NCI-H2171 treated with DMSO at 0.1 percent for 48 hours (cell line): ENCODE measurements around the gene DYNC1LI2.

Experiments used
- DNase-seq: peaks from one replicate; lab custom pipeline; 2025; lab: John Stamatoyannopoulos, UW

Gene DYNC1LI2

DNA sequence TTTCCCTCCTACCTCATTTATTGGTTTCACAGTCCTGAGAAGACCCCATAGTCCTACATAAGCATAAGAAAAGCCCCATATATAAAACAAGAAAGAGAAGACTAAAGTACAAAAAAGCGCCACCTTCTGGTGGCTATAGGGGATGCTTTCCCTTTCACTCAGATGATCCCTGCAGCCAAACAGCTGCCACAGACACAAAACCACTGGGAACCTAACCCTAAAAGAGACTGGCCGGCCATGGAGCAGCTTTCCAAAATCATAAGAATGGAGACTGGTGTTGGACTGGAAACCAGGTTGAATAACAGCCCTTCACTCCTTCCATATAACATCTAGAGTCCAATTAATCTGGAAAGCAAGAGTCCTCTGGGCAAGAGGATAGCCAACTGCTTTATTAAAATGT, 11.4 kb downstream of the DYNC1LI2 start:
- DNase-seq, result peak; percentile 34

- DNase-seq, result no peak
Measured at GRCh38 chr16:66735891-66736290, 15.5 kb downstream of the DYNC1LI2 start.

GRCh38 chr16:66731101-66731500, 20.3 kb downstream of the DYNC1LI2 start:
- no peak for DNase-seq

- peak; percentile 73 for DNase-seq
Measured at GRCh38 chr16:66728804-66729203, 22.6 kb downstream of the DYNC1LI2 start.

DNA sequence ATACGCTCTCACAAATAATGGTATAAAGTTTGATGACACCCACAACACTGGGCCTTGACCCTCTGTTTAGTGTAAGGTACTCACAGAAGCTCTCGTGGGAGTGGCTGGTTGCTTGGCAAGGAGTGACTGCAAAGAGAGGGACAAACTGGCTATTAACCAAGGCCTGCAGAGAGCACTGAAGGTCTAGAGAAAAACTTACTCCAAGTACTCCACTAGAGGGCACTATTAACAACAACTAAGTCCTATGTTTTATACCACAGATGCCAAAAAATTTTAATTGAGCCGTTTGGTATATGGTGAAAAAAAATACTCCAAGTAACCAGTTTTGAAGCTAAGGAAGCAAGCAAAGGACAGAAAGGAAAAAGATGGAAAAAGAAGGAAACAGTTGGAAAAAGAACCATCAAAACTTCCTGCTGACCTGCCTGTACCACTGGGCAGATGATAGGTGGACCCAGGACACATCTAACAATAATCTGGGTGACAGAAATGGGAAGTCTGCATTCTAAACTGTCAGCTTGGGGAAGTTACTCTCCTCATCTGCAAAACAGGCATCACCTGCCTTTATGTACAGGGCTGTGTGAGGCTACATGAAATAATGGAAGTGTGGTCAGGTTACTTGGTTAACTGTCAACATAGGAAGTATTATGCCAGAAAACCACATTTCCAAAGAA, 23.2 kb downstream of the DYNC1LI2 start:
- DNase-seq, result peak; percentile 80

DNA sequence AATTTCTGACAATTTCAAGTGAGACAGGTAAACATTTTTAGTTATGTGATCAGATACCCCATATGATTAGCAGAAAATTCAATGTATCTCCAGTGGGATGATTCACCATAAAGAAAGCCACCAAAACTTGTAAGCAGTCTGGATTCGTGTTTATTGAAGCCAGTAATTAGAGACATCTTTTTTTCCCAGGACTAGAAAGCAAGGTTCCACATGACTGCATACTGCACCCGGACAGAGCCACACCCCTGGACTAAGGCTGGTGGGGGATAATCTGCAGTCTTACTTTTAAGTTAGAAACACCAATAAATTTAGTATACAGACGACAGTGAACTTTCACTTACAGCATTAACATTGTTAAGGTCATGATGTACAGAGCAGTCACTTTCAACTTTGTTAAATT, 30.6 kb downstream of the DYNC1LI2 start:
- DNase-seq, result peak; percentile 13

DNA sequence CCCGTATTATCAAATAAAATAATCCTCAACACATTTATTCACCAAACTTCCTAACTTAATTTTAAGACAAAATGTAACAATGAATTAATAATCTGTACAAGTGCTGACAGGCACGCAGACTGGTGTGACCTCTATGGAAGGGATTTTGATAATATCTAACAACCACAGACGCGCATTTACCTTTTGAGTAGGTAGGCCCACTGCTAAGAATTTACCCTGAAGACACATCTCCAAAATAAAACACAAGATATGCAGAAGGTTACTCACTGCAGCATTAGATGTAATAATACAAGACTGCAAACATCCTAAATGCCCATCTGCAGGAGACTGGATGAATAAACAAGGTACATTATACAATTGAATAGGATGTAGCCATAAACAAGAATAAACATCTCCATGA, 32.2 kb downstream of the DYNC1LI2 start:
- DNase-seq, result no peak

DNA sequence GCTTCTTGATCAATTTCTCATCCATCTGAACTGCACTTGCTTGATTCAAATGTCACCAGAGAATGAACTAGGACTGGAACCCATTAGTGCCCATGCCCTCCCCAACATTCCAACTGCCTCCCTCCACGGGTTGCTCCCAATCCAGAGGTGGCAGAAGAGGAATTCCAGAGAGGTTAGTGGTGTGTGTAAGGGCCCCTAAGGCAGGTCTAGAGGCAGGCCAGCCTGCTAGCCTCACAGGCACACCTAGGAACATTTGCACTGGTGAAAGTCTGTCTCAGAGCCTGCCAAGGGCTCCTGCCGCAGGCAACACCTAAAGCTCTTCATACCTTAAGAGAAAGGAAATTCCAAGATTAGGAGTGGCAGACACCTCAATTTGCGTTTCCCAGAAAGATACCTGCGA, 33.6 kb downstream of the DYNC1LI2 start:
- DNase-seq, result no peak

GRCh38 chr16:66717112-66717675, 34.2 kb downstream of the DYNC1LI2 start:
- DNase-seq, result no peak

DNA sequence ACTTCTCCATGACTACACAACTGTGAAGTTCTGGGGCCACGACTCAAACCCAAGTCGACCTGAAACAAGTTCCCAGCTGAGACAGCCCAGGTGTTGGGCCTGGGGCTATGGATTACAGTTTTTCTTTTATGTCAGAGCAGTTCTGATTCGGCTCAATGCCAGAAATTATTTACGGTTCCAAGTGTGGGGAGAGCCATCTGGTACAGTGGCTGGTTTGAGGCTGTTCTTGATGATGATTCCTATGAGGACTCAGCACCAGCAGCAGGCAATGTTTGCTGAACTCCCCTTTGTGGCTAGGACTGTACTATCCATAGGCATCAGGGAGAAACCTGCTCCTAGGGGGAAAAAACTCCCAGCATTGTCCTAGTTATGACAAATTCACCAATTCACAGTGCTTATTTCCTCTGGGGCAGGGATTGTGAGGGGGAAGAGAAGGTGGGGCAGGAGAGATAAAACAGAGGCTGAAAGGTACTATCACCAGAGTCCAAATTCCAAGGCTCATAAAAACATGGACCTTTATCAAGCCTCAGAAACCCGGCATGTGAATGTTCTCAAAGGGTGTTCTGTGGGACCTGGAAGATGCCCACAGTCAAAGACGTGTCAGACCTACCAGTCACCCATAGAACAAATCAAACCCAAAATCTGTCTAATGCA, 36.6 kb downstream of the DYNC1LI2 start:
- DNase-seq, result peak; percentile 95

GRCh38 chr16:66714062-66714461, 37.3 kb downstream of the DYNC1LI2 start:
- DNase-seq, result no peak

DNA sequence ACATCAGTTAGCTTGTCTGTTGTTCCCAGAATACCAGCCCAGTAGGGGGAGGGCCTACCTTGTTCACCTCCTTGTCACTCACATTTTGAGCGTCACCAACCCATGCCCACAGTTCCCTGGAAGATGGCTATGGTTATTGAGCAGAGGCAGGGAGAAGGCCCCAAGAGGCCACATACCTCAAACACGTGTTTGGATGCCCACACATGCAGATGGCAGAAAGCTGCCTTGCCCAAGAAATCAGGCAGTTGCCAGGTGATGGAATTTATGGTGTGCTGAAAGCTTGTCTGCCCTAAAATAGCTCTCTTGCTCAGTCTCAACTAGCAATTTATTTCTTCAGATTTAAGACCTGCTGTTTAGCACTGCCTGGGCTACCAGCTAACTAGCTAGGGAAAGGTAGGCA, 38.3 kb downstream of the DYNC1LI2 start:
- peak; percentile 50 for DNase-seq

DNA sequence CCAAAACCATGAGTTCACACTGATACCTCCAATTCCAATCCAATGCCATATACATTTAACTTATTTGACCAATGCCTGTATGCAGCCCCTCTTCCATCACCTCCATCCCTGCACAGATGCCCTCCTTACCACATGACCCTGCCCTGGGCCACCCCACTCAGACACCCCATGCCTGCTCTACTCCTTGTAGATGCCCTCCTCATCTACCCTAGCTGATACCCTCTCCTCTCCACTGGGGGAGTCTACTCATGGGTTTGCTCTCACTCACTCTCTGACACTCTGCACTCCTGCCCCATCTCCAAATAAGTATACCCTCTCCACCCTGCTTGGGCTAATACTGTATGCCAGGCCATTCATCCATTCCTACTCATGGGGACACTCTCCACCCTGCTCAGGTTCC, 38.9 kb downstream of the DYNC1LI2 start:
- no peak for DNase-seq

GRCh38 chr16:66711581-66711980, 39.8 kb downstream of the DYNC1LI2 start:
- DNase-seq, result no peak

GRCh38 chr16:66706506-66706880, 44.9 kb downstream of the DYNC1LI2 start:
- no peak for DNase-seq

DNA sequence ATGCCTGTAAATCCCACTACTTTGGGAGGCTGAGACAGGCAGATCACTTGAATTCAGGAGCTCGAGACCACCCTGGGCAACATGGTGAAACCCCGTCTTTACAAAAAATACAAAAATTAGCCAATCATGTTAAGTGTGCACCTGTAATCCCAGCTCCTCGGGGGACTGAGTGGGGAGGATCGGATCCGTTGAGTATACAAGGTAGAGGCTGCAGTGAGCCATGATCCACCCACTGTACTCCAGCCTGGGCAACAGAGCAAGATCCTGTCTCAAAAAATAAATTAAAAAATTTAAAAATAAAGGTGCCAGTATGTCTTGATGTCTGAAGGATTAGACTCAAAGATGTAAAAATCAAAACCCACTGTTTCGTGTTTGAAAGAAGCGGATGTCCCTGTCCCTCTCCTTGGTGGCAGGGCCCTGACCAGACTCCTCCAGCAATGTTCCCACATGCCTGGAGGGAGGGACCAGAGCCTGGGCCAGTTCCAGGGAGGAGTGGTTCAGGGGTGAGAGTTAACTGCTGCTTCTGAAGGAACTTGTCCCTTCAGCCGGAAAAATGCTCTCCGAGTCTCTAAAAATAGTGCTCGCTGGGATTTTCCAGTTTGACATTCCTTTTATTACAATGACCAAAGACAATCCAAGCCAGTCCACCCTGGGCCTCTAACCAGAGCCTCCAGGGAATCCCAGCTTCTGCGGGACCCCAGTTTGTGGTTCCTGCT, 45.5 kb downstream of the DYNC1LI2 start:
- DNase-seq, result no peak

GRCh38 chr16:66703406-66704215, 47.8 kb downstream of the DYNC1LI2 start:
- peak; percentile 26 for DNase-seq

GRCh38 chr16:66701516-66701915, 49.9 kb downstream of the DYNC1LI2 start:
- no peak for DNase-seq

GRCh38 chr16:66701026-66701425, 50.4 kb downstream of the DYNC1LI2 start:
- DNase-seq, result no peak

DNA sequence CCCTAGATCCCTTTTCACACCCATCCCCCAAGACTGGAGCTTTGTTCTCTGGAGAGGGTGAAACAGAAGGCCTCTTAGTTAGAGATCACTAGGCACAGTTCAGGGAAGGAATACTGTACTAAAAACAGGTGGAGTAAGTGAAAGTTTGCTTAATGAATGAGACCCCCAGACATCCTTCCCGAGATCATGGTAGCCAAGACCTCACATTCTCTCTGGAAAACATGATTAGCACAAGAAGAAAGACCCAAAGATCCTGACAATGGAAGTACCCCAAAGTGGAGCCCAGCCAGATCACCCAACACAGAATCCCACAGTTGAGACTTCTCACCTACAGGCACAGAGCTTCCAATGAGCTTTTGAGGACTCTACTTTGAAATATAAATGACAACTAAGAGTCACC, 51.5 kb downstream of the DYNC1LI2 start:
- peak; percentile 4 for DNase-seq

DNA sequence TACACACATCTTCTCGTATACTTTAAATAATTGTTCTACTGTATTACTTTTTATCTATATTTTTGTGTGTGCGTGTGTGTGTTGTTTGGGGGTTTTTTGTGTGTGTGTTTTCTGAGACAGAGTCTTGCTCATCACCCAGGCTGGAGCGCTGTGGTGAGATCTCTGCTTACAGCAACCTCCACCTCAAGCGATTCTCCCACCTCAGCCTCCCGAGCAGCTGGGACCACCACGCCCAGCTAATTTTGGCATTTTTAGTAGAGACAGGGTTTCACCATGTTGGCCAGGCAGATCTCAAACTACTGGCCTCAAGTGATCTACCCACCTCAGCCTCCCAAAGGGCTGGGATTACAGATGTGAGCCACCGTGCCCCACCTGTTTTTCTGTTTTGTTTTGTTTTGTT, 53.4 kb downstream of the DYNC1LI2 start:
- DNase-seq, result no peak
